Measurements from ENCODE around the gene PHLPP1. TPM values are rescaled to one million over a fixed set of nuclear protein-coding genes. Genes with fewer than 3 reads are reported as not detected.

The PHLPP1 gene
- total and polyA plus RNA-seq, 2 of the 13 experiments (the other 11 are each of a cell fraction or from before 2014, with no cell fraction given) = 9.8 to 18.5 TPM

DNA sequence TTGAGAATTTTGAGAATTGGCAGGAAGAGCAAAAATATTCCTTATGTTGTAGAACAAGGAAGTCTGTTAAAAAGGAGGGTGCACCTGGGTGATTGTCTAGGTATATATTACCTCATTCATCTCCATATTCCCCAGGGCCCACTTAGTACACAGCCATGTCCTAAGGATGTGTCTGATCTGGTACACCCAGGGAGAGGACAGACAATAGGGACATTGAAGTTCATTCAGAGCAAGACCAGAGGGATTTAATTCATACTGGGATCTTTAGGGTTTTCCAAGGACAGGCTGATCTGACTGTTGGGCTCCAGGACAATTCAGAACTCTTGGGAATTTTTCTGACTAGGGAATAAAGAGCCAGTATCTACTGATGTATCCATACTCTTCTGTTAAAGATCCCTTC, 112.1 kb downstream of the PHLPP1 start:
- ChIA-PET CTCF (ENCODE audit: low intra/inter-chr PET ratio, low total read pairs) (no interaction called here), POLR2A (no interaction called here)
- TF ChIP-seq EP300 (IDR thresholded peaks at IDR 0.05; ENCODE audit: low read depth in 2 of 2, low read length in 2 of 2) = no peak
- no peak for TF ChIP-seq EP300 (CRISPR knock-in tag; IDR thresholded peaks at IDR 0.05; ENCODE audit: borderline replicate concordance)
- TF ChIP-seq ZBTB44 (CRISPR knock-in tag; IDR thresholded peaks at IDR 0.05) = no peak
- no peak for TF ChIP-seq TCF7 (IDR thresholded peaks at IDR 0.05; ENCODE audit: low read depth)
- no peak for TF ChIP-seq NR2F2 (IDR thresholded peaks at IDR 0.05; ENCODE audit: borderline replicate concordance, low read depth)
- TF ChIP-seq ZSCAN5A (CRISPR knock-in tag; IDR thresholded peaks at IDR 0.05; ENCODE audit: borderline replicate concordance) = no peak
- no peak for TF ChIP-seq U2AF1 (optimal IDR thresholded peaks at IDR 0.05; ENCODE audit: low read depth, low read length)
- TF ChIP-seq, protein P1, sequence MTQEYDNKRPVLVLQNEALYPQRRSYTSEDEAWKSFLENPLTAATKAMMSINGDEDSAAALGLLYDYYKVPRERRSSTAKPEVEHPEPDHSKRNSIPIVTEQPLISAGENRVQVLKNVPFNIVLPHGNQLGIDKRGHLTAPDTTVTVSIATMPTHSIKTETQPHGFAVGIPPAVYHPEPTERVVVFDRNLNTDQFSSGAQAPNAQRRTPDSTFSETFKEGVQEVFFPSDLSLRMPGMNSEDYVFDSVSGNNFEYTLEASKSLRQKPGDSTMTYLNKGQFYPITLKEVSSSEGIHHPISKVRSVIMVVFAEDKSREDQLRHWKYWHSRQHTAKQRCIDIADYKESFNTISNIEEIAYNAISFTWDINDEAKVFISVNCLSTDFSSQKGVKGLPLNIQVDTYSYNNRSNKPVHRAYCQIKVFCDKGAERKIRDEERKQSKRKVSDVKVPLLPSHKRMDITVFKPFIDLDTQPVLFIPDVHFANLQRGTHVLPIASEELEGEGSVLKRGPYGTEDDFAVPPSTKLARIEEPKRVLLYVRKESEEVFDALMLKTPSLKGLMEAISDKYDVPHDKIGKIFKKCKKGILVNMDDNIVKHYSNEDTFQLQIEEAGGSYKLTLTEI (CRISPR knock-in tag; conservative IDR thresholded peaks at IDR 0.05) = no peak
- H3K4me3 ChIP-seq (replicated peaks in 1 of 3; ENCODE audit: insufficient read depth in 1 of 3, low read depth in 2 of 3, low read length in 3 of 3) = no peak overlapping the region
- ATAC-seq = no peak; the same call in 1 of the 3 replicates
- in situ Hi-C loops (cut with HindIII; ENCODE audit: extremely low pct_ligation_motif_present, low pct_unique_long_range_greater_than_20kb) (no loop called here), intact Hi-C loops (cut with micrococcal nuclease; ENCODE audit: unreplicated experiment) (no loop called here)
- H3K27ac ChIP-seq (ENCODE audit: extremely low read length, insufficient read depth, low read length) = no peak overlapping the region
- no peaks in the 10 kb centered on the region for H4K20me1 ChIP-seq (ENCODE audit: insufficient read depth, low read length)
- BruUV-seq (replicated peaks) = no TSS peak
- H3K27me3 ChIP-seq (ENCODE audit: control insufficient read depth in 1 of 2, insufficient read depth in 2 of 2, low read length in 2 of 2) = no peaks in the 10 kb centered on the region
- peaks cover 2% of the 10 kb centered on the region; the same call in 1 of the 2 replicates for H3K4me1 ChIP-seq (ENCODE audit: insufficient read depth, low read length)
- H3K4me2 ChIP-seq (ENCODE audit: low read depth, low read length) = no peak overlapping the region
- peaks cover 27% of the 10 kb centered on the region for H3K79me2 ChIP-seq (ENCODE audit: insufficient read depth, low read length)
- peaks cover 5 to 14% of the 10 kb centered on the region in 2 experiments; a peak in 2 of 5 replicates for H3K36me3 ChIP-seq (replicated peaks in 1 of 2; ENCODE audit: control insufficient read depth in 1 of 2, insufficient read depth in 2 of 2, low read length in 2 of 2)
- H2AFZ ChIP-seq (ENCODE audit: low read length) = no peak overlapping the region
- FAIRE-seq = no peak
- DNase-seq (ENCODE audit: low spot score) = no peak
- no peak overlapping the region for H3K9ac ChIP-seq (ENCODE audit: insufficient read depth, low read depth, low read length)
- H3K9me3 ChIP-seq (ENCODE audit: low read length) = no peaks in the 10 kb centered on the region
